NCI-H524 (cell line): ENCODE results near the gene RAET1E.
"Not testable (repeated sequence)": the region's sequence is repeated elsewhere in the genome, so short reads cannot be mapped to it uniquely, and the experiment has no call there.

ENCODE experiments used
- DNase-seq, 2 experiments: peaks; one replicate each; lab custom pipeline; 2025; lab: John Stamatoyannopoulos, UW

The RAET1E gene

GRCh38 chr6:149897855-149898744 lies at the start of gene RAET1E:
RAET1E (minus strand) TSS chr6:149898113; CDS start chr6:149890901, 7,212 bp downstream.
- peak in 1 of 2 experiments; percentile 21 for DNase-seq

DNA sequence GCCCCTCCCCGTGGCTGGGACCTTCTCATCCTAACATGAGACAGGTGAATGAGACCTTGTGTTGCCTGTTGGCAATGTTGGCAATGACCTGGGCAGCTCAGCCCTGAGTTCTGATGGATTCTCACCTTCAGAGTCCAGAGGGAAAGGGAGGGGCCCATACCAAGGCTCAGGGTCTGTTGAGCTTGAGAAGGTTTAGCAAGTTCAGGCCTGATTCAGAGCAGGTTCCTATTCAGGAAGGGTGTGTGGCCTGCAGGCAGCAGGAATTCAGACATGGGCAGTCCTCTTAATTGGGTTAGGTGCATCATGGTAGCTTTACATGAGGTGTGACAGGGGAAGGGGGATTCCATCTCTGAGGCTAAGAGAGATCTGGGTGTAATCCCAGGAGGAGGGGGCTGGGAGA lies 49.6 kb upstream of the RAET1E start:
- DNase-seq: not testable (repeated sequence)

GRCh38 chr6:149946631-149947030 lies 48.7 kb upstream of the RAET1E start:
- not testable (repeated sequence) for DNase-seq

DNA sequence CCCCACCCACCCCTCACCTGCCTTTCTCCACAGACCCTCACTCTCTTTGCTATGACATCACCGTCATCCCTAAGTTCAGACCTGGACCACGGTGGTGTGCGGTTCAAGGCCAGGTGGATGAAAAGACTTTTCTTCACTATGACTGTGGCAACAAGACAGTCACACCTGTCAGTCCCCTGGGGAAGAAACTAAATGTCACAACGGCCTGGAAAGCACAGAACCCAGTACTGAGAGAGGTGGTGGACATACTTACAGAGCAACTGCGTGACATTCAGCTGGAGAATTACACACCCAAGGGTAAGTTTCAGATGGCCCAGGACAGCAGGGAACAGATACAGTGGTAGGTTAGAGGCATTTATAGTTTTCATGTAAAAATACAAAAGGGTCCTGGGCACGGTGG lies 47.4 kb upstream of the RAET1E start:
- not testable (repeated sequence) for DNase-seq

GRCh38 chr6:149943321-149943720 lies 45.4 kb upstream of the RAET1E start:
- DNase-seq: not testable (repeated sequence)

- peak in 1 of 2 experiments; percentile 58 for DNase-seq
Observed at GRCh38 chr6:149942461-149942829, 44.5 kb upstream of the RAET1E start.

GRCh38 chr6:149941583-149942460 lies 43.9 kb upstream of the RAET1E start, which contains the start of gene ULBP2:
ULBP2 (plus strand) TSS chr6:149942014; CDS start chr6:149942073, 59 bp downstream.
- DNase-seq: peak; percentile 89

GRCh38 chr6:149940672-149940982 lies 42.7 kb upstream of the RAET1E start:
- DNase-seq: no peak

- peak in 1 of 2 experiments; percentile 18 for DNase-seq
Observed at GRCh38 chr6:149939909-149940671, 42.2 kb upstream of the RAET1E start.

- no peak for DNase-seq
Observed at GRCh38 chr6:149939356-149939648, 41.4 kb upstream of the RAET1E start.

- peak in 1 of 2 experiments; percentile 34 for DNase-seq
Observed at GRCh38 chr6:149938571-149939355, 40.9 kb upstream of the RAET1E start.

- not testable (repeated sequence) for DNase-seq
Observed at GRCh38 chr6:149938013-149938570, 40.2 kb upstream of the RAET1E start.

DNA sequence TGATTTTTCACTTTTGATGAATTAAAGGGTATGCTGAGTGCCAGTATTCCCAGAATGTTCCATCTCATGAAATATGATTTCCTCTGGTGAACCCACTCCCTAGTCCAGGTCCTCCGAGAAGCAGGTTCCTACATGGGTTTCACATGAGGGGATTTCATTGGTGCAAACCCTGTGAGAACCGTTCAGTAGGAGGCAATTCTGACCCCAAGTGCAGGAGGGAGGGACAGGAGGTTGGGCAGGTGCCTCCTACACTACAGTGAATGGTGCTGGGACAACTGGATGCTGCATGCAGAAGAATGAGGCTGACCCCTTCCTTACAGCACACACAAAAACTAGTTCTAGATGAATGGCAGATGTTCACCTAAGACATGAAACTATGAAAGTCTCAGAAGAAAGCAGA lies 38.8 kb upstream of the RAET1E start:
- DNase-seq: no peak

- no peak for DNase-seq
Observed at GRCh38 chr6:149935668-149936067, 37.8 kb upstream of the RAET1E start.

- DNase-seq: no peak
Observed at GRCh38 chr6:149935246-149935645, 37.3 kb upstream of the RAET1E start.

DNA sequence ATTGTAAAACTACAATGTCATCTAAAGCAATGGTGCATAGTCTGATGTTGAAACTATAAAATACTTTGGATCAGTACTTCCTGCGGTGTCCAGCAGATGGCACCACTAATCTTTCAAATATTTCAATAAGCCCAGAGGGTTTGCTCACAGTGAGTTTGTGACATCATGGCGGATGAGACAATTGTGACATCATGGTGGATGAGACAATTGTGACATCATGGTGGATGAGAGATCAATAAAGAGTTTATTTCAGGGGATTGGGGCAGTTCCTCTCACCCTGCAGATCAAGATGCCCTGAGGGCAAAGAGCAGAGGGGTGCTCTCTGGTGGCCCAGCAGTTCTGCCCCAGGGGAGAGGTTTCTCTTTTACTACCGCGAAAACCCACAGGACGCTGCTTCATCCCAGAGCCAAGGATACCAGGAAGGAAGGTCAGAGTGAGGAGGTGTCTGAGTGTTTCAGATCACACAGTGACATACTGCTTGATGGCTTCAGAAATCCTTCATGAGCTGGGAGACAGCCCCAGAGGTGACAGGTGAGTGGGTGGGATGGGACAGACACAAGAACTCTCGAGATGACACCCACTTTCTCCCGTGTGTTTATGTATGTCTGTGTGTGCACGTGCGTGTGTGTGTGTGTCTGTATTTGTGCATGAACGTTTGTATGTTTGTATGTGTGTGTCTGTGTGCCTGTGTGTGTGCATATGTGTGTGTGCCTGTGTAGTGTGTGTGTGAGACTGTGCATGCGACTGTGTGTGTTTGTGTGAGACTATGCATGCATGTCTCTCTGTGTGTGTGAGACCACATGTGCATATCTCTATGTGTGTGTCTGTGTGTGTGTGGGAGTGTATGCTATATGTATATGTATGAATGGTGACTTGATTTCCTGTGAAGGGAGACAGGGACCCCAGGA lies 36.6 kb upstream of the RAET1E start:
- peak; percentile 40 to 75 for DNase-seq

DNA sequence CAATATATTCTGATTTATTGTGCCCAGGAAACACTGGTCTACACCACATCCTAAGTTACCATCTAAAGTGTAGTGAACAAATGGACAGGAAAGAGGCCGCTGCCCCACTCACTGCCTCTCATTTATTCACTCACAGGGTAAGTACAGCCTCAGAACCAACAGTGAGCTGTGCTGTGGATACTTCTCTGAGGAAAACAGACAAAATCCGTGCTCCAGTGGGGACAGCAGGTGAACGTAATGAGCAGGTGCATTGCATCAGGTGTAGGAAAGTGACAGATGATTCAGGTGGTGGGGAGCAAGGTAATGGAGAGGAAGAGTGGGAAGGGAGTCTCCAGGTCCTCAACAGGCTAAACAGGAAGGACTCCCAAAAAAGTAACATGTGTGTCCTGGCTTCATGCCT lies 35.5 kb upstream of the RAET1E start:
- DNase-seq: no peak

GRCh38 chr6:149933036-149933435 lies 35.1 kb upstream of the RAET1E start:
- no peak for DNase-seq

DNA sequence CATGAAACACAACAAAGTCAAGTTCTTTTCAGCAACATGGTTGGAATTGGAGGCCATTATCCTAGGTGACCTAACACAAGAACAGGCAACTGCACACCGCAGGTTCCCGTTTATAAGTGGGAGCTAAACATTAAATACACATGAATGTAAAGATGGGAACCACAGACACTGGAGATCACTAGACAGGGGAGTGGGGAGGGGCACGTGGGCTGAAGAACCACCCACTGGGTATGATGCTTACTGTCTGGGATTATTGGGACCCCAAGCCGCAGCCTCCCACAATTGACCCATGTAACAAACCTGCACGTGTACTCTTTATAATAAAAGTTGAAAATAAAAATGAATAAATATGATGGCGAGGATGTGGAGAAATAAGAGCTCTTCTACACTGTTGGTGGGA lies 33.6 kb upstream of the RAET1E start:
- no peak for DNase-seq

- peak; percentile 27 to 32 for DNase-seq
Observed at GRCh38 chr6:149929422-149929821, 31.5 kb upstream of the RAET1E start.
